HEK293T (cell line): ENCODE data around the gene NR4A1.

Experiments
- CTCF ChIA-PET: fragments of 350-600 bp; formaldehyde crosslinking; extraction: SDS; loops from one replicate; lab custom pipeline; 2021; ENCODE audit warnings: antibody characterized with exemption, inconsistent platforms; lab: Yijun Ruan, JAX
- POLR2A ChIA-PET: fragments of 350-600 bp; formaldehyde crosslinking; extraction: SDS; loops from one replicate; lab custom pipeline; 2020; ENCODE audit warnings: antibody characterized with exemption, inconsistent platforms; lab: Yijun Ruan, JAX
- DNase-seq: peaks from one replicate; pipeline ENCODE4 v3.0.0; 2012; ENCODE audit warnings: mixed read lengths; ENCODE audit errors: extremely low spot score
- ARNT ChIP-seq: fragments of 450-650 bp; IDR thresholded peaks from 2 replicates; pipeline ENCODE4 v1.6.1; 2017; ENCODE audit warnings: mild to moderate bottlenecking
- BHLHE40 ChIP-seq: fragments of 450-650 bp; IDR thresholded peaks from 2 replicates; pipeline ENCODE4 v1.6.1; 2016; ENCODE audit warnings: mild to moderate bottlenecking, moderate library complexity, borderline replicate concordance
- CTBP1 ChIP-seq: fragments of 450-650 bp; IDR thresholded peaks from 2 replicates; pipeline ENCODE4 v1.6.1; 2016; ENCODE audit warnings: borderline replicate concordance
- ELF4 ChIP-seq: fragments of 450-650 bp; IDR thresholded peaks from 2 replicates; pipeline ENCODE4 v1.6.1; 2017; ENCODE audit warnings: antibody characterized with exemption
- FOXA1 ChIP-seq: fragments of 450-650 bp; IDR thresholded peaks from 2 replicates; pipeline ENCODE4 v1.6.1; 2016; ENCODE audit warnings: mild to moderate bottlenecking
- FOXK2 ChIP-seq: fragments of 450-650 bp; IDR thresholded peaks from 2 replicates; pipeline ENCODE4 v1.6.1; 2016; ENCODE audit warnings: mild to moderate bottlenecking
- FOXM1 ChIP-seq: fragments of 450-650 bp; IDR thresholded peaks from 2 replicates; pipeline ENCODE4 v1.6.1; 2017; ENCODE audit warnings: mild to moderate bottlenecking, borderline replicate concordance
- HDGF ChIP-seq: fragments of 450-650 bp; IDR thresholded peaks from 2 replicates; pipeline ENCODE4 v1.6.1; 2017; ENCODE audit warnings: antibody characterized with exemption, borderline replicate concordance
- L3MBTL2 ChIP-seq: fragments of 450-650 bp; conservative IDR thresholded peaks from 2 replicates; pipeline ENCODE4 v1.6.1; 2016; ENCODE audit warnings: mild to moderate bottlenecking
- LEF1 ChIP-seq: fragments of 450-650 bp; IDR thresholded peaks from 2 replicates; pipeline ENCODE4 v1.6.1; 2017; ENCODE audit warnings: mild to moderate bottlenecking, borderline replicate concordance
- NFRKB ChIP-seq: fragments of 450-650 bp; IDR thresholded peaks from 2 replicates; pipeline ENCODE4 v1.6.1; 2016; ENCODE audit warnings: mild to moderate bottlenecking, moderate library complexity
- SP1 ChIP-seq: fragments of 450-650 bp; IDR thresholded peaks from 2 replicates; pipeline ENCODE4 v1.6.1; 2017
- SUZ12 ChIP-seq: fragments of 450-650 bp; IDR thresholded peaks from 2 replicates; pipeline ENCODE4 v1.6.1; 2016; ENCODE audit warnings: mild to moderate bottlenecking
- TARDBP ChIP-seq: fragments of 450-650 bp; IDR thresholded peaks from 2 replicates; pipeline ENCODE4 v1.6.1; 2016
- ZNF384 ChIP-seq: fragments of 450-650 bp; IDR thresholded peaks from 2 replicates; pipeline ENCODE4 v1.6.1; 2016
- TF ChIP-seq, protein P1 (sequence below): fragments of 450-650 bp; IDR thresholded peaks from 2 replicates; pipeline ENCODE4 v1.6.1; 2016

Gene NR4A1

DNA sequence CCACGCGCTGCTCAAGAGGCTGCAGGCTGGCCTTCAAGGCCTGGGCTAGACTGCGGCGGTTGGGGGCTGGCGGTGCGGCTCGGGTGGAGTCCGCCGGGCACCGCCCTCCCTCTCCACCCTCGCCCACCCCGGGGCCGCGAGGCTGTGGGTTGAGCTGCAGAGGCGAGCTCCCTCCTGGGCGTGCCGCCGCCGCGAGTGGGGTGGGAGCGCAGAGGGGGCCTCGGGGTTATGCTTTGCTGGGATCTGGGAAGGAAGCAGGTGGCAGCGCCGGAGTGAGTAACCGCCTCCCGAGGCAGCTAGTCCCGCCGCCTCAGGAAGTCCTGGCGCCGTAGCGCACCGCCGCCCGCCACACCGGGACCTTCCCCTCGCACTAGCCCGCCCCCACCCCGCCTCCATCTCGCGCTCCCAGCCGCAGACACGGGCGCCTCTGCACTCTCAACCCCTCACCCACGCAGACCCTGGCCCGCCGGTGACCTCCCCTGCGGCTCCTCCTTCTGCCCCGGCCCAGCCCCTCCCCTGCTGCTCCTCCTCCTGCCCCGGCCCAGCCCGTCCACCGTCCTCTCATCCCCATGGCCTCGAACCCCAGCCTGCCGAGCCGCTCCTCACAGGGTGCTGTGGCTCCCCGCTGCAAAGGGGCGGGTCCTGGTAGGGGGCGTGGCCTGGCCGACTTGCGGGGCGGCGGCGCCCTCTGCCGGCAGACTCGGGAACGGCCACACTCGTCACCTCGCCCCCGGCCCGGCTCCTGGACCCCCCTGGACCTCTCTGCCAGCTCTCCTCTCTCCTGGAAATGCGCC, 27.9 kb upstream of the NR4A1 start:
- peak; percentile 87 for DNase-seq
- ChIA-PET POLR2A (interaction anchor here (0.8 to 3.8 kb wide), 8 partner anchors 13 to 62 kb away, joined by 3 to 15 read pairs (median 5); partner anchors contain the start of genes ATG101 and NR4A1), CTCF (interaction anchor here (0.5 to 9.7 kb wide), 25 partner anchors 9 to 1325 kb away, joined by 3 to 99 read pairs (median 4); partner anchors contain the start of gene ATG101)
- TF ChIP-seq FOXM1 (no peak), NFRKB (no peak), LEF1 (no peak), FOXA1 (no peak), CTBP1 (no peak), ARNT (no peak), TARDBP (no peak), SP1 (no peak), SUZ12 (no peak), ZNF384 (no peak), FOXK2 (no peak)
- TF ChIP-seq, protein P1, sequence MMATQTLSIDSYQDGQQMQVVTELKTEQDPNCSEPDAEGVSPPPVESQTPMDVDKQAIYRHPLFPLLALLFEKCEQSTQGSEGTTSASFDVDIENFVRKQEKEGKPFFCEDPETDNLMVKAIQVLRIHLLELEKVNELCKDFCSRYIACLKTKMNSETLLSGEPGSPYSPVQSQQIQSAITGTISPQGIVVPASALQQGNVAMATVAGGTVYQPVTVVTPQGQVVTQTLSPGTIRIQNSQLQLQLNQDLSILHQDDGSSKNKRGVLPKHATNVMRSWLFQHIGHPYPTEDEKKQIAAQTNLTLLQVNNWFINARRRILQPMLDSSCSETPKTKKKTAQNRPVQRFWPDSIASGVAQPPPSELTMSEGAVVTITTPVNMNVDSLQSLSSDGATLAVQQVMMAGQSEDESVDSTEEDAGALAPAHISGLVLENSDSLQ: no peak

DNA sequence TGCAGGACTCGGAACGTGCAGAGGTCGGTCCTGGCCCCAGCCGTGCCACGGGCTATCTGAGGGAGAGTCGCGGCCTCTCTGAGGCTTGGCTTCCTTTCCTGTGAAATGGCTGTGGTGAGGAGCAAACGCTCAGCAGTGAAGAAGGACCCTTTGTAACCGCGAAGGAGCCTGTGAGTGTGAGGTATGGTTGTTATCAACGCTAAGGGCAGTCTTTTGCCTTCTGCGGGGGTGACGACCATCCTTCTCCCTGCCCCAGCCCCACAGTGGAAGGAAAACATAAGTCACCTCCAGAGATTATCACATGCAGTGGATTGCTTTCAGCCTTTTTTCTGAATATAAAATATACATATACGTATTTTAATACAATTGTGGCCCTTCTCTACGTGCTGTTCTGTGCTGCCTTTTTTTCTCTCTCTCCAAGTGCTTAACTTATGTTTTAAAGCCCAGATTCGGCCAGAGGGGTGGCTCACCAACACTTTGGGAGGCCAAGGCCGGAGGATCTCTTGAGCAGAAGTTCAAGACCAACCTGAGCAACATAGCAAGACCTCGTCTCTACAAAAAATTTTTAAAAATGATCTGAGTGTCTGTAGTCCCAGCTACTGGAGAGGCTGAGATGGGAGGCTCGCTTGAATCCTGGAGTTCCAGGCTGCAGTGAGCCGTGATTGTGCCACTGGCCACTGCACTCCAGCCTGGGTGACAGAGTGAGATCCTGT, 27.1 kb upstream of the NR4A1 start:
- TF ChIP-seq HDGF (no peak), L3MBTL2 (no peak), FOXM1 (no peak), BHLHE40 (no peak), SP1 (no peak), ELF4 (no peak)
- ChIA-PET CTCF (interaction anchor here (0.5 to 9.7 kb wide), 20 partner anchors 9 to 1324 kb away, joined by 3 to 99 read pairs (median 4); partner anchors contain the start of gene ATG101), POLR2A (interaction anchor here (0.8 to 2.0 kb wide), 7 partner anchors 13 to 61 kb away, joined by 3 to 23 read pairs (median 6); partner anchors contain the start of gene ATG101)
- DNase-seq: no peak

DNA sequence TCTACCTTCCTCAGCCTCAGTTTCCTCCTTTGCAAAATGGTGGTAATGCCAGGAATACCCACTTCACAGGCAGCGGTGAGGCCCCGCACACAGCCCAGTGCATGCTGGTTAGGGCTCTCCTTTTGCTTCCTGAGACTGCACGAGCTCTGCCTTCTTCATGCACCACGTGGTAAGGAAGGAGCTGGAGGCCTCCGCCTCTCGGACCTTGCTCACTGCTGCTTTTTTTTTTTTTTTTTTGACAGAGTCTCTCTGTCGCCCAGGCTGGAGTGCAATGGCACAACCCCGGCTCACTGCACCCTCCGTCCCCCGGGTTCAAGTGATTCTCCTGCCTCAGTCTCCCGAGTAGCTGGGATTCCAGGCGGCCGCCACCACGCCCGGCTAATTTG, 26.4 kb upstream of the NR4A1 start:
- no peak for DNase-seq
- TF ChIP-seq SUZ12 (no peak), FOXM1 (no peak), LEF1 (no peak), TARDBP (no peak), CTBP1 (no peak), HDGF (no peak), FOXA1 (no peak), ZNF384 (no peak), BHLHE40 (no peak), L3MBTL2 (no peak), NFRKB (no peak), FOXK2 (no peak), SP1 (no peak), ARNT (no peak)
- TF ChIP-seq, protein P1: no peak
- CTCF ChIA-PET: interaction anchor here (0.5 to 9.7 kb wide), 38 partner anchors 8 to 337 kb away, joined by 3 to 99 read pairs (median 6); partner anchors contain the start of gene ATG101
- POLR2A ChIA-PET: interaction anchor here (0.7 to 2.0 kb wide), 6 partner anchors 12 to 97 kb away, joined by 3 to 23 read pairs (median 4); partner anchors contain the start of genes ATG101 and NR4A1

DNA sequence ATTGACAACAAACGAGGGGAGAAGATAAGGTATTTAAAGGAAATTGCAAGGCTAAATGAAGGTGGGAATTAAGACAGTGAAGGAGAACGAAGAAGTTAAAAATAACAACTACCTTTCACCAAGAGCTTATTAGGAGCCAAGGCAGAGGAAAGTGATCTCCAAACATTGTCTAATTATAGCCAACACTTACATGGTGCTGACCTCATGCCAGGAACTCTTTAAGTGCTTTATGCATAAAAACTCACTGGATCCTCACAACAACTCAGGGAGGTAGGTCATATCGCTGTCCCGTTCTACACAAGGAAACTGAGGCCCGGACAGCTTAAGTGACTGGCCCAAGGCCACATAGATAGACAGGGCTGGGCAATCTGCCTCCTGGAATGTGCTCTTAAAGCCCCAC, 25.0 kb upstream of the NR4A1 start:
- DNase-seq: no peak
- ChIA-PET POLR2A (interaction anchor here (1.0 to 2.0 kb wide), 3 partner anchors 43 to 101 kb away, joined by 3 to 23 read pairs (median 5); partner anchors contain the start of gene ATG101), CTCF (interaction anchor here (0.5 to 9.7 kb wide), 25 partner anchors 11 to 620 kb away, joined by 3 to 99 read pairs (median 5); partner anchors contain the start of gene ATG101)
- TF ChIP-seq FOXM1 (no peak), TARDBP (no peak), BHLHE40 (no peak), ARNT (no peak), NFRKB (no peak), CTBP1 (no peak), SUZ12 (no peak), FOXA1 (no peak), ELF4 (no peak), FOXK2 (no peak), HDGF (no peak), SP1 (no peak), LEF1 (no peak), ZNF384 (no peak)

DNA sequence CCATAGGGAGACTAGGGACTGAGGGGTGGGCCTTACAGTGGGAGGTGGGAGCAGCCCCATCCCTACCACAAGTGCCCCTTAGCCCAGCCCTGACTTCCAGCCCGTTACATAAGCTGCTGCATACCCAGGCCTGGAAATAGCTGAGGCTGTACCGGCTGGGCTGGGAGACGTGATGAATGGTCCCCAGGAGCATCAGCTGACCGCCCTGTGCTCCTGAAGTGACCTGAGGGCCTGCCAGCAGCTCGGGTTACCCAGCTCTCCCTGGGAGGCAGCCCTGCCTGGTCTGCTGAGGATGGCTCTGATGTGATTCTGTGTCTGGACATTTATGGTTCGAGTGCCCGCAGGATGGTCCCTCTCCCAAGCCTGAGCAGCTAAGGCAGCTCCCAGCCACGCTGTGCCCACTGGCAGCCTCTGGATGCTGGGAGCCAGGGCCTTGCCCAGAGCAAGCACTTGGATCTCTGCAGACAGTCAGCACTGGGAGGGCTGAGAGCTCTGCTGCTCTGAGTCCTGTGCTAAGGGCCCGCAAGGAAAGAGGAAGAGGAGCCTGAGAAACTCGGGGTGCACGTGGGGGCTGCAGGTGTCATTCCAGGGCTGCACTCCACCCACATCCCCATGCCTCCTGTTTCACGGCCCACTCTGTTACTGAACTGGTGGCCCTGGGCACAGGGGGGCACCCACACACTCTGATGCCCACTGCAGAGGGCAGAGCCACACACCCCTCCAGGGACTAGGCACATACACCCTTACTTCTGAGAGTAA, 24.0 kb upstream of the NR4A1 start:
- CTCF ChIA-PET: interaction anchor here (0.6 to 2.9 kb wide), 4 partner anchors 42 to 91 kb away, joined by 3 to 93 read pairs (median 4); partner anchors contain the start of gene ATG101
- POLR2A ChIA-PET: interaction anchor here (0.6 to 1.7 kb wide), 2 partner anchors 10 to 42 kb away, joined by 3 to 4 read pairs; partner anchors contain the start of gene ATG101
- no peak for DNase-seq
- TF ChIP-seq FOXM1: no peak
- TF ChIP-seq CTBP1: no peak
- TF ChIP-seq FOXA1: no peak
- TF ChIP-seq ELF4: no peak
- TF ChIP-seq LEF1: no peak
- TF ChIP-seq SP1: no peak
- TF ChIP-seq SUZ12: no peak
- TF ChIP-seq FOXK2: no peak
- no peak for TF ChIP-seq L3MBTL2
- TF ChIP-seq BHLHE40: no peak
- TF ChIP-seq NFRKB: no peak
- TF ChIP-seq ARNT: no peak
- no peak for TF ChIP-seq HDGF
- TF ChIP-seq TARDBP: no peak
- TF ChIP-seq, protein P1: no peak
- TF ChIP-seq ZNF384: no peak
